ENCODE data around the gene TSPAN15.
"Not testable (repeated sequence)": the region's sequence is repeated elsewhere in the genome, so short reads cannot be mapped to it uniquely, and the experiment has no call there.

TSPAN15 gene

GRCh38 chr10:69515699-69516259 is 64.5 kb downstream of the TSPAN15 start:
- H3K27me3 ChIP-seq = no peaks in the 10 kb centered on the region

GRCh38 chr10:69516316-69516715 is 65.1 kb downstream of the TSPAN15 start:
- no peak overlapping the region for H3K4me3 ChIP-seq
- no peak for TF ChIP-seq Cebpa-rat (IDR thresholded peaks at IDR 0.05)
- H3K4me2 ChIP-seq = no peak overlapping the region
- peaks cover 0 to 4% (median 0%) of the 10 kb centered on the region in 11 experiments; a peak in 3 of 22 replicates for H3K36me3 ChIP-seq
- H3K4me1 ChIP-seq = peaks cover 0 to 12% (median 7%) of the 10 kb centered on the region in 10 experiments; a peak in 10 of 20 replicates
- H3K27me3 ChIP-seq = no peaks in the 10 kb centered on the region
- no peak overlapping the region for H3K27ac ChIP-seq
- no peaks in the 10 kb centered on the region for H3K9me3 ChIP-seq (replicated peaks in 1 of 11)
- H4K20me1 ChIP-seq = peaks cover 0 to 14% (median 0%) of the 10 kb centered on the region in 11 experiments; a peak in 3 of 22 replicates
- no peak overlapping the region for H3K9ac ChIP-seq

More at GRCh38 chr10:69515699-69516259, 64.5 kb downstream of the TSPAN15 start:
- Histone ChIP-seq H3K9ac (no peak overlapping the region), H3K4me3 (no peak overlapping the region), H3K36me3 (peaks cover 0 to 4% (median 0%) of the 10 kb centered on the region in 11 experiments; a peak in 3 of 22 replicates), H4K20me1 (peaks cover 0 to 14% (median 0%) of the 10 kb centered on the region in 11 experiments; a peak in 3 of 22 replicates), H3K4me2 (no peak overlapping the region), H3K4me1 (peaks cover 0 to 12% (median 7%) of the 10 kb centered on the region in 10 experiments; a peak in 10 of 20 replicates), H3K27ac (no peak overlapping the region), H3K9me3 (replicated peaks in 1 of 11) (no peaks in the 10 kb centered on the region)
- TF ChIP-seq Cebpa-rat (IDR thresholded peaks at IDR 0.05) = no peak

GRCh38 chr10:69516796-69517195 is 65.5 kb downstream of the TSPAN15 start:
- Histone ChIP-seq H3K27ac (no peak overlapping the region), H3K27me3 (no peaks in the 10 kb centered on the region), H3K9ac (no peak overlapping the region; a peak in 1 of 22 replicates), H3K4me3 (no peak overlapping the region), H3K9me3 (replicated peaks in 1 of 11) (no peaks in the 10 kb centered on the region), H3K36me3 (peaks cover 0 to 3% (median 0%) of the 10 kb centered on the region in 11 experiments; a peak in 3 of 22 replicates), H3K4me2 (no peak overlapping the region), H4K20me1 (peaks cover 0 to 14% (median 0%) of the 10 kb centered on the region in 11 experiments; a peak in 3 of 22 replicates), H3K4me1 (peaks cover 0 to 12% (median 7%) of the 10 kb centered on the region in 10 experiments; a peak in 10 of 20 replicates)
- no peak for TF ChIP-seq Cebpa-rat (IDR thresholded peaks at IDR 0.05)

- H3K9ac ChIP-seq = no peak overlapping the region; a peak in 1 of 22 replicates
- peaks cover 0 to 14% (median 0%) of the 10 kb centered on the region in 11 experiments; a peak in 3 of 22 replicates for H4K20me1 ChIP-seq
- no peaks in the 10 kb centered on the region for H3K36me3 ChIP-seq
- H3K9me3 ChIP-seq (replicated peaks in 1 of 11) = no peaks in the 10 kb centered on the region
- H3K4me1 ChIP-seq = peaks cover 0 to 11% (median 7%) of the 10 kb centered on the region in 10 experiments; a peak in 10 of 20 replicates
- H3K27me3 ChIP-seq = no peaks in the 10 kb centered on the region
- H3K27ac ChIP-seq = no peak overlapping the region
- H3K4me2 ChIP-seq = no peak overlapping the region
- no peak for TF ChIP-seq Cebpa-rat (IDR thresholded peaks at IDR 0.05)
- H3K4me3 ChIP-seq = no peak overlapping the region
Observed at GRCh38 chr10:69517271-69517848, 66.1 kb downstream of the TSPAN15 start.

GRCh38 chr10:69527961-69528360 is 76.7 kb downstream of the TSPAN15 start:
- Histone ChIP-seq H3K36me3 (no peaks in the 10 kb centered on the region), H3K27ac (no peak overlapping the region), H3K4me3 (no peak overlapping the region), H3K27me3 (no peaks in the 10 kb centered on the region), H4K20me1 (no peaks in the 10 kb centered on the region), H3K9ac (no peak overlapping the region), H3K4me1 (no peaks in the 10 kb centered on the region), H3K4me2 (no peak overlapping the region), H3K9me3 (replicated peaks in 1 of 11) (peaks cover 0 to 19% (median 6%) of the 10 kb centered on the region in 11 experiments; a peak in 8 of 22 replicates)
- TF ChIP-seq Cebpa-rat (IDR thresholded peaks at IDR 0.05) = no peak

GRCh38 chr10:69533658-69534057 is 82.4 kb downstream of the TSPAN15 start:
- H3K4me3 ChIP-seq = no peak overlapping the region
- H3K4me1 ChIP-seq = no peaks in the 10 kb centered on the region
- H4K20me1 ChIP-seq = no peaks in the 10 kb centered on the region
- H3K36me3 ChIP-seq = no peaks in the 10 kb centered on the region
- no peak overlapping the region for H3K9ac ChIP-seq
- peaks cover 0 to 36% (median 8%) of the 10 kb centered on the region in 11 experiments; a peak in 8 of 22 replicates for H3K9me3 ChIP-seq (replicated peaks in 1 of 11)
- H3K27me3 ChIP-seq = no peaks in the 10 kb centered on the region
- TF ChIP-seq Cebpa-rat (IDR thresholded peaks at IDR 0.05) = no peak
- H3K27ac ChIP-seq = no peak overlapping the region
- H3K4me2 ChIP-seq = no peak overlapping the region

- not testable (repeated sequence) for H3K4me2 ChIP-seq, H3K27me3 ChIP-seq, H3K9ac ChIP-seq, H3K36me3 ChIP-seq, H3K4me1 ChIP-seq, H4K20me1 ChIP-seq, H3K27ac ChIP-seq, H3K4me3 ChIP-seq
- peaks cover 20 to 59% (median 29%) of the 10 kb centered on the region in 11 experiments for H3K9me3 ChIP-seq (replicated peaks in 1 of 11)
Observed at GRCh38 chr10:69536521-69536920, 85.3 kb downstream of the TSPAN15 start.

- H3K27me3 ChIP-seq = no peaks in the 10 kb centered on the region
- no peaks in the 10 kb centered on the region for H3K4me1 ChIP-seq
- H3K9me3 ChIP-seq (replicated peaks in 1 of 11) = peaks cover 30 to 68% (median 38%) of the 10 kb centered on the region in 11 experiments
- TF ChIP-seq Cebpa-rat (IDR thresholded peaks at IDR 0.05) = no peak
- no peak overlapping the region for H3K9ac ChIP-seq
- no peak overlapping the region for H3K27ac ChIP-seq
- H3K4me3 ChIP-seq = no peak overlapping the region
- peaks cover 0 to 6% (median 0%) of the 10 kb centered on the region in 11 experiments; a peak in 1 of 22 replicates for H3K36me3 ChIP-seq
- H3K4me2 ChIP-seq = no peak overlapping the region
- no peaks in the 10 kb centered on the region for H4K20me1 ChIP-seq
Observed at GRCh38 chr10:69537449-69537848, 86.2 kb downstream of the TSPAN15 start.

GRCh38 chr10:69538461-69538860 is 87.2 kb downstream of the TSPAN15 start:
- H4K20me1 ChIP-seq = no peaks in the 10 kb centered on the region
- no peak overlapping the region for H3K9ac ChIP-seq
- no peak overlapping the region for H3K27ac ChIP-seq
- H3K36me3 ChIP-seq = peaks cover 0 to 6% (median 0%) of the 10 kb centered on the region in 11 experiments; a peak in 1 of 22 replicates
- H3K4me2 ChIP-seq = no peak overlapping the region
- no peaks in the 10 kb centered on the region for H3K27me3 ChIP-seq
- peaks cover 33 to 61% (median 43%) of the 10 kb centered on the region in 11 experiments for H3K9me3 ChIP-seq (replicated peaks in 1 of 11)
- no peaks in the 10 kb centered on the region for H3K4me1 ChIP-seq
- H3K4me3 ChIP-seq = no peak overlapping the region
- no peak for TF ChIP-seq Cebpa-rat (IDR thresholded peaks at IDR 0.05)

Data from BLaER1 treated with 17β-estradiol and CSF1 and Interleukin-3, amounts not matched to agents 10 nM and 100 nM (cell line).